K562 (cell line): ENCODE results near the gene PPP1R17. TPM values are rescaled to one million over a fixed set of nuclear protein-coding genes. Genes with fewer than 3 reads are reported as not detected.

ENCODE experiments used
- ATAC-seq: fragments of 200-7000 bp; cut with Tn5 transposase; 3 replicates; pipeline ENCODE4 v1.9.1; 2020; ENCODE audit warnings: moderate library complexity
- BruUV-seq: library from RNA; stranded (reverse); fragments of 400-500 nt; replicated peaks from 2 replicates; lab custom pipeline; 2021; lab: Mats Ljungman, UMichigan
- CTCF ChIA-PET: fragments of 300-600 bp; formaldehyde crosslinking; extraction: SDS; loops from one replicate; lab custom pipeline; 2021; ENCODE audit warnings: low intra/inter-chr PET ratio; lab: Yijun Ruan, JAX
- POLR2A ChIA-PET: fragments of 300-600, 350-650 bp; sonication (Branson Sonifier 250); formaldehyde crosslinking; extraction: SDS; loops from one replicate; lab custom pipeline; 2021; ENCODE audit warnings: antibody characterized with exemption, inconsistent platforms; lab: Yijun Ruan, JAX
- DNase-seq, 4 experiments: peaks; one replicate each; pipeline versions ENCODE4 v3.0.0 to v3.0.0-alpha.2; 2011 to 2018; ENCODE audit warnings: low spot score in 3 of 4, mixed read lengths in 3 of 4; ENCODE audit errors: extremely low read depth in 1 of 4
- FAIRE-seq: peaks from 2 replicates; lab custom pipeline; 2011; peaks lifted over from hg19 to GRCh38; lab: Jason Lieb, UNC
- H2AFZ ChIP-seq: 2 replicates; pipeline ENCODE4 v1.6.0; 2011; ENCODE audit warnings: low read depth, low read length, control low read depth, inconsistent platforms
- H3K27ac ChIP-seq: fragments of 200-600 bp; 3 replicates; pipeline ENCODE4 v1.8.0; 2011; ENCODE audit warnings: low read depth, mild to moderate bottlenecking, control low read depth, inconsistent platforms, low read length, moderate library complexity, mixed read lengths; ENCODE audit errors: extremely low read depth
- H3K27me3 ChIP-seq, 2 experiments: fragments of 300-600 bp in 1 of 2; 2 replicates in 1 of 2; 3 replicates in 1 of 2; pipeline versions ENCODE4 v1.6.0 to v1.8.0; 2011; ENCODE audit warnings: inconsistent platforms in 2 of 2, low read length in 2 of 2, mild to moderate bottlenecking in 1 of 2, mixed read lengths in 1 of 2, moderate library complexity in 1 of 2; ENCODE audit not compliant: control insufficient read depth in 2 of 2, insufficient read depth in 2 of 2
- H3K36me3 ChIP-seq: fragments of 300-600 bp; 3 replicates; pipeline ENCODE4 v1.8.0; 2011; ENCODE audit warnings: mild to moderate bottlenecking, low read length, inconsistent platforms; ENCODE audit not compliant: control insufficient read depth, insufficient read depth
- H3K4me1 ChIP-seq, 2 experiments: fragments of 200-600 bp in 1 of 2; replicated peaks in 1 of 2; 2 replicates in 1 of 2; 3 replicates in 1 of 2; pipeline versions ENCODE4 v1.5.1 to v1.8.0; 2011; ENCODE audit warnings: inconsistent platforms in 2 of 2, low read length in 2 of 2, mild to moderate bottlenecking in 1 of 2, mixed read lengths in 1 of 2, moderate library complexity in 1 of 2; ENCODE audit not compliant: control insufficient read depth in 2 of 2, insufficient read depth in 2 of 2
- H3K4me2 ChIP-seq: 2 replicates; pipeline ENCODE4 v1.6.1; 2011; ENCODE audit warnings: low read length, control low read depth, inconsistent platforms, mixed read lengths; ENCODE audit not compliant: insufficient read depth
- H3K4me3 ChIP-seq: fragments of 200-600 bp; sonication (generic), shearing (Covaris generic); 2 replicates; pipeline ENCODE4 v1.5.1; 2016; ENCODE audit warnings: control low read depth, inconsistent platforms
- H3K79me2 ChIP-seq: fragments of 200-600 bp; 3 replicates; pipeline ENCODE4 v1.8.0; 2011; ENCODE audit warnings: low read length, inconsistent platforms; ENCODE audit not compliant: control insufficient read depth, insufficient read depth
- H3K9ac ChIP-seq, 2 experiments: 2 replicates each; pipeline versions ENCODE4 v1.6.0 to v1.6.1; 2011; ENCODE audit warnings: low read depth in 2 of 2, low read length in 2 of 2, control low read depth in 1 of 2, inconsistent platforms in 1 of 2, mild to moderate bottlenecking in 1 of 2, mixed read lengths in 1 of 2; ENCODE audit not compliant: insufficient read depth in 1 of 2
- H3K9me1 ChIP-seq: one replicate; pipeline ENCODE4 v1.6.0; 2011; ENCODE audit warnings: inconsistent platforms, mild to moderate bottlenecking, low read length, moderate library complexity; ENCODE audit not compliant: control insufficient read depth, insufficient read depth
- H3K9me3 ChIP-seq: replicated peaks from 2 replicates; pipeline ENCODE4 v1.5.1; 2011; ENCODE audit warnings: low read depth, low read length, inconsistent platforms; ENCODE audit not compliant: control insufficient read depth, insufficient read depth
- H4K20me1 ChIP-seq: replicated peaks from 2 replicates; pipeline ENCODE4 v1.6.1; 2011; ENCODE audit warnings: low read length, inconsistent platforms, mixed read lengths; ENCODE audit not compliant: control insufficient read depth, insufficient read depth
- ASH1L ChIP-seq: fragments of 450-650 bp; IDR thresholded peaks from 2 replicates; pipeline ENCODE4 v1.6.1; 2018; ENCODE audit warnings: borderline replicate concordance, mild to moderate bottlenecking, low read depth; ENCODE audit not compliant: partially characterized antibody
- CBX1 ChIP-seq: sonication (generic); IDR thresholded peaks from 2 replicates; pipeline ENCODE4 v1.6.1; 2016; ENCODE audit warnings: antibody characterized with exemption, low read depth, mild to moderate bottlenecking
- DNMT1 ChIP-seq: fragments of 450-650 bp; IDR thresholded peaks from 2 replicates; pipeline ENCODE4 v1.6.1; 2016; ENCODE audit warnings: antibody characterized with exemption, mild to moderate bottlenecking
- ETS1 ChIP-seq: conservative IDR thresholded peaks from 2 replicates; pipeline ENCODE4 v1.6.1; 2011; ENCODE audit warnings: low read depth, mild to moderate bottlenecking, low read length; ENCODE audit not compliant: control insufficient read depth
- FOS ChIP-seq: IDR thresholded peaks from 3 replicates; pipeline ENCODE4 v1.6.1; 2011; ENCODE audit not compliant: insufficient read length; ENCODE audit errors: extremely low read depth
- HCFC1 ChIP-seq: IDR thresholded peaks from 2 replicates; pipeline ENCODE4 v1.6.1; 2012; ENCODE audit warnings: low read depth, low read length, improper control_type of control experiment
- HDAC3 ChIP-seq: fragments of 450-650 bp; IDR thresholded peaks from 2 replicates; pipeline ENCODE4 v1.6.1; 2018; ENCODE audit warnings: borderline replicate concordance, mild to moderate bottlenecking, moderate library complexity; ENCODE audit not compliant: partially characterized antibody
- HNRNPUL1 ChIP-seq: fragments of 200-400 bp; formaldehyde crosslinking; IDR thresholded peaks from 2 replicates; pipeline ENCODE4 v1.6.1; 2017; ENCODE audit warnings: low read length
- RBM14 ChIP-seq: fragments of 200-400 bp; formaldehyde crosslinking; IDR thresholded peaks from 2 replicates; pipeline ENCODE4 v1.6.1; 2018; ENCODE audit warnings: low read depth, mild to moderate bottlenecking, low read length, moderate library complexity, borderline replicate concordance; ENCODE audit not compliant: insufficient read depth
- SP1 ChIP-seq: sonication (generic); formaldehyde crosslinking; IDR thresholded peaks from 2 replicates; pipeline ENCODE4 v1.8.1; 2022; ENCODE audit warnings: mild to moderate bottlenecking, missing genetic modification reagents
- TAF1 ChIP-seq: IDR thresholded peaks from 2 replicates; pipeline ENCODE4 v1.6.1; 2011; ENCODE audit warnings: mild to moderate bottlenecking, low read length, moderate library complexity; ENCODE audit not compliant: insufficient read depth, control insufficient read depth, severe bottlenecking; ENCODE audit errors: extremely low read depth
- ZBED1 ChIP-seq: IDR thresholded peaks from 2 replicates; pipeline ENCODE4 v1.6.1; 2014
- ZBTB43 ChIP-seq: sonication (generic); formaldehyde crosslinking; IDR thresholded peaks from 2 replicates; pipeline ENCODE4 v1.8.0; 2023; ENCODE audit warnings: mild to moderate bottlenecking, missing genetic modification reagents
- ZNF277 ChIP-seq: fragments of 250-450 bp; sonication (Bioruptor Pico); IDR thresholded peaks from 2 replicates; pipeline ENCODE4 v1.8.0; 2022; ENCODE audit warnings: inconsistent platforms, mild to moderate bottlenecking, moderate library complexity, borderline replicate concordance
- ZNF609 ChIP-seq: sonication (generic); formaldehyde crosslinking; IDR thresholded peaks from 2 replicates; pipeline ENCODE4 v1.8.1; 2023; ENCODE audit warnings: missing genetic modification reagents, mild to moderate bottlenecking, borderline replicate concordance
- WGBS: fragments of 100-300 bp; shearing (Covaris generic); methylation state at CpG from one replicate; pipeline ENCODE4 v1.1.6; 2016; ENCODE audit warnings: low coverage, mixed read lengths; ENCODE audit not compliant: insufficient coverage; ENCODE audit errors: missing lambda C conversion rate; 5-methylcytosine and 5-hydroxymethylcytosine counted together
- in situ Hi-C: fragments of 300-500 bp; cut with MboI; formaldehyde crosslinking; loops from 4 replicates; pipeline ENCODE4 v1.15.0; 2018; ENCODE audit warnings: inconsistent platforms, mixed read lengths
- intact Hi-C: fragments of 100-400 bp; cut with micrococcal nuclease; formaldehyde crosslinking; loops from 2 replicates; pipeline ENCODE4 v1.14.2; 2022
- polyA plus RNA-seq, 8 experiments: library from polyadenylated mRNA; depleted of rRNA in 4 of 8; stranded (reverse) in 5 of 8; unstranded in 3 of 8; fragments of >200 nt; fragmentation: Nextera tagmentation in 2 of 8; fragmentation: Illumina TruSeq in 1 of 8; extraction: Ambion mirVana in 2 of 8; extraction: Trizol in 1 of 8; gene quantifications; 2 replicates each; pipeline versions ENCODE4 v1.2.1 to v1.2.3, GENCODE V29; 2011 to 2014; ENCODE audit warnings: inconsistent platforms in 1 of 8, missing spikeins in 1 of 8
- total RNA-seq, 7 experiments: library from RNA; depleted of rRNA in 6 of 7; stranded (reverse); fragments of >200 nt in 6 of 7; fragmentation: Illumina TruSeq in 2 of 7; extraction: Trizol in 2 of 7; gene quantifications; 2 replicates each; pipeline versions ENCODE4 v1.2.1 to v1.2.3, GENCODE V29; 2011 to 2021; ENCODE audit warnings: low replicate concordance in 1 of 7

PPP1R17 gene
- total and polyA plus RNA-seq, 9 of the 15 experiments (the other 6 are each of a cell fraction or from before 2014, with no cell fraction given): not detected

- intact Hi-C loops (no loop called here), in situ Hi-C loops (no loop called here)
- CTCF ChIA-PET: no interaction called here
- Histone ChIP-seq H3K4me3 (no peak overlapping the region), H3K4me2 (no peak overlapping the region), H3K9me1 (no peaks in the 10 kb centered on the region), H2AFZ (no peak overlapping the region), H4K20me1 (no peaks in the 10 kb centered on the region), H3K9ac (no peak overlapping the region), H3K9me3 (no peaks in the 10 kb centered on the region), H3K79me2 (no peaks in the 10 kb centered on the region), H3K4me1 (no peaks in the 10 kb centered on the region), H3K27me3 (no peaks in the 10 kb centered on the region), H3K36me3 (no peaks in the 10 kb centered on the region), H3K27ac (no peak overlapping the region)
- 0% methylated on average over 4 of the region's 4 CpGs for WGBS
- BruUV-seq: no TSS peak
- FAIRE-seq (no peak), DNase-seq (no peak), ATAC-seq (no peak)
- POLR2A ChIA-PET: no interaction called here
- TF ChIP-seq SP1 (CRISPR knock-in tag): no peak
- no peak for TF ChIP-seq ZNF609 (CRISPR knock-in tag)
- TF ChIP-seq ZNF277: no peak
- TF ChIP-seq DNMT1: no peak
- TF ChIP-seq HCFC1: no peak
- TF ChIP-seq CBX1: no peak
- TF ChIP-seq FOS: no peak
- no peak for TF ChIP-seq ZBED1
- TF ChIP-seq ASH1L: no peak
- no peak for TF ChIP-seq ETS1
- TF ChIP-seq ZBTB43 (CRISPR knock-in tag): no peak
- TF ChIP-seq TAF1: no peak
- no peak for TF ChIP-seq RBM14
- TF ChIP-seq HDAC3: no peak
- TF ChIP-seq HNRNPUL1: no peak
These were observed 40.1 kb upstream of the PPP1R17 start for GRCh38 chr7:31646942-31647341.
